Spleen (tissue), 7 donors: ENCODE data around the gene GPBAR1.

Experiments used
- CTCF ChIP-seq, 11 experiments: fragments of 200-600 bp in 7 of 11; fragments of 450-650 bp in 4 of 11; sonication (generic) in 4 of 11; IDR thresholded peaks in 8 of 11; conservative IDR thresholded peaks in 3 of 11; 1 replicate in 7 of 11; 2 replicates in 4 of 11; pipeline versions ENCODE4 v1.4.0 to v1.8.0; 2016 to 2021; ENCODE audit warnings: antibody characterized with exemption in 11 of 11, inconsistent platforms in 4 of 11, mild to moderate bottlenecking in 1 of 11
- POLR2A ChIP-seq, 3 donors: fragments of 450-650 bp; IDR thresholded peaks; one replicate each; pipeline ENCODE4 v1.5.1; 2017; ENCODE audit warnings: antibody characterized with exemption in 3 of 3, mild to moderate bottlenecking in 1 of 3
- POLR2AphosphoS5 ChIP-seq, 3 donors: sonication (generic); formaldehyde crosslinking; IDR thresholded peaks; one replicate each; pipeline ENCODE4 v1.5.1; 2017; ENCODE audit warnings: antibody characterized with exemption in 3 of 3
- donor health status: DM: no; HTN: no; CAD: no; lungs with moderate emphysema.
- donor health status: DM: no; HTN: no; CAD: no.
- donor health status: DM: no; HTN: no; CAD: no.

DNA sequence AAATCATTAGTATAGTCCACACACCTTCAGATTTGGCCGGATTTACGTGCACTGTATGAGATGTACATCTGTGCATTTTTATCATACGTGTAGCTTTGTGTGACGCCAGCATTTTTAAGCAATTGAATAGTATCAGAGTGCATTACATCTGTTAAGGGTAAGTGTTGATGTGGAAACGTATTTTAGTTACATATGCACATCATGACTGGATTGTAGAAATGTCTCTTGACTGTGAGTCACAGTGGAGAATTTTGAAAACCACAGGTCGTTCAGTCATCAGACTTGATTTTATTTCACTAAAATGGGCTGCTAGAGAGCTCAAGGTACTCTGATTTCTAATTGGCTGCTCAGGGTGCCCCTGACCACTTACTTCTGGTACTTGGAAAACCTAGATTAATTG is 5.4 kb upstream of the GPBAR1 start:
- TF ChIP-seq CTCF (IDR thresholded peaks at IDR 0.05 in 8 of 11, conservative IDR thresholded peaks at IDR 0.05 in 3 of 11) (no peak), POLR2AphosphoS5 (IDR thresholded peaks at IDR 0.05) (no peak), POLR2A (IDR thresholded peaks at IDR 0.05) (no peak)
